IMR-90 (cell line): ENCODE measurements around the gene SLC6A2. TPM values are rescaled to one million over a fixed set of nuclear protein-coding genes. Genes with fewer than 3 reads are reported as not detected.

Experiments
- ATAC-seq: fragments of 200-7000 bp; cut with Tn5 transposase; 2 replicates; pipeline ENCODE4 v1.9.1; 2020; ENCODE audit warnings: low read depth, mild to moderate bottlenecking, moderate library complexity
- BruUV-seq: library from RNA; stranded (reverse); fragments of 400-500 nt; replicated peaks from 2 replicates; lab custom pipeline; 2021; lab: Mats Ljungman, UMichigan
- CTCF ChIA-PET: fragments of 300-600 bp; formaldehyde crosslinking; extraction: SDS; loops from one replicate; lab custom pipeline; 2021; ENCODE audit warnings: antibody characterized with exemption; lab: Yijun Ruan, JAX
- POLR2A ChIA-PET: fragments of 300-600 bp; sonication (Branson Sonifier 250); formaldehyde crosslinking; loops from one replicate; lab custom pipeline; 2022; ENCODE audit warnings: antibody characterized with exemption; ENCODE audit not compliant: unreplicated experiment; lab: Charles Lee
- DNase-seq: peaks from one replicate; pipeline ENCODE4 v3.0.0; 2013
- H2AFZ ChIP-seq: replicated peaks from 2 replicates; pipeline ENCODE3; 2013; ENCODE audit warnings: low read length, mild to moderate bottlenecking; ENCODE audit not compliant: poor library complexity
- H2AK5ac ChIP-seq: 2 replicates; pipeline ENCODE4 v1.6.1; 2013; ENCODE audit warnings: low read depth, low read length, inconsistent platforms
- H2AK9ac ChIP-seq: replicated peaks from 2 replicates; pipeline ENCODE3; 2013; ENCODE audit warnings: mild to moderate bottlenecking, low read depth, low read length, moderate library complexity; ENCODE audit not compliant: poor library complexity
- H2BK120ac ChIP-seq: 2 replicates; pipeline ENCODE4 v1.6.1; 2013; ENCODE audit warnings: low read depth, low read length, inconsistent platforms
- H2BK15ac ChIP-seq: 3 replicates; pipeline ENCODE4 v1.6.1; 2013; ENCODE audit warnings: low read depth, low read length, inconsistent platforms
- H2BK20ac ChIP-seq: 2 replicates; pipeline ENCODE4 v1.6.1; 2013; ENCODE audit warnings: low read depth, mild to moderate bottlenecking, inconsistent platforms, low read length, moderate library complexity
- H2BK5ac ChIP-seq: 2 replicates; pipeline ENCODE4 v1.6.1; 2013; ENCODE audit warnings: mild to moderate bottlenecking, low read depth, low read length, inconsistent platforms; ENCODE audit not compliant: poor library complexity, severe bottlenecking
- H3K14ac ChIP-seq: replicated peaks from 2 replicates; pipeline ENCODE4 v1.6.1; 2013; ENCODE audit warnings: low read depth, low read length, inconsistent platforms
- H3K18ac ChIP-seq: 2 replicates; pipeline ENCODE4 v1.6.1; 2013; ENCODE audit warnings: low read depth, low read length, control low read depth
- H3K23ac ChIP-seq: 2 replicates; pipeline ENCODE4 v1.6.1; 2013; ENCODE audit warnings: low read depth, low read length, inconsistent platforms
- H3K27ac ChIP-seq: 2 replicates; pipeline ENCODE4 v1.5.1; 2013; ENCODE audit warnings: mild to moderate bottlenecking, control low read depth, low read length; ENCODE audit not compliant: insufficient read depth
- H3K27me3 ChIP-seq: 2 replicates; pipeline ENCODE4 v1.6.1; 2013; ENCODE audit warnings: low read length; ENCODE audit not compliant: control insufficient read depth, insufficient read depth
- H3K36me3 ChIP-seq: 2 replicates; pipeline ENCODE4 v1.6.1; 2013; ENCODE audit warnings: low read length, mixed read lengths; ENCODE audit not compliant: control insufficient read depth, insufficient read depth
- H3K4ac ChIP-seq: 2 replicates; pipeline ENCODE4 v1.6.1; 2013; ENCODE audit warnings: low read depth, low read length, inconsistent platforms
- H3K4me1 ChIP-seq: 2 replicates; pipeline ENCODE4 v1.6.1; 2013; ENCODE audit warnings: low read length, mixed read lengths; ENCODE audit not compliant: control insufficient read depth, insufficient read depth
- H3K4me2 ChIP-seq: 2 replicates; pipeline ENCODE4 v1.6.1; 2013; ENCODE audit warnings: low read depth, mild to moderate bottlenecking, control low read depth, low read length, moderate library complexity
- H3K4me3 ChIP-seq: 2 replicates; pipeline ENCODE4 v1.5.1; 2013; ENCODE audit warnings: low read depth, mild to moderate bottlenecking, control low read depth, low read length, moderate library complexity; ENCODE audit not compliant: insufficient read depth
- H3K56ac ChIP-seq: 2 replicates; pipeline ENCODE4 v1.6.1; 2013; ENCODE audit warnings: low read length, inconsistent platforms; ENCODE audit not compliant: insufficient read depth; ENCODE audit errors: extremely low read depth
- H3K79me1 ChIP-seq, 2 experiments: 2 replicates each; pipeline ENCODE4 v1.6.1; 2013; ENCODE audit warnings: low read length in 2 of 2, inconsistent platforms in 1 of 2, low read depth in 1 of 2
- H3K9ac ChIP-seq: 2 replicates; pipeline ENCODE4 v1.6.1; 2013; ENCODE audit warnings: low read depth, low read length, control low read depth
- H3K9me1 ChIP-seq: 2 replicates; pipeline ENCODE4 v1.6.1; 2013; ENCODE audit warnings: low read length, inconsistent platforms; ENCODE audit not compliant: insufficient read depth
- H3K9me3 ChIP-seq: 2 replicates; pipeline ENCODE4 v1.6.1; 2013; ENCODE audit warnings: low read length; ENCODE audit not compliant: control insufficient read depth, insufficient read depth
- H4K20me1 ChIP-seq: 2 replicates; pipeline ENCODE4 v1.6.1; 2013; ENCODE audit warnings: low read length, inconsistent platforms; ENCODE audit not compliant: insufficient read depth
- H4K5ac ChIP-seq: 2 replicates; pipeline ENCODE4 v1.6.1; 2013; ENCODE audit warnings: mild to moderate bottlenecking, low read depth, low read length, control low read depth
- H4K8ac ChIP-seq, 2 experiments: 2 replicates each; pipeline ENCODE4 v1.6.1; 2013; ENCODE audit warnings: low read depth in 2 of 2, low read length in 2 of 2, control low read depth in 1 of 2, inconsistent platforms in 1 of 2
- H4K91ac ChIP-seq: 2 replicates; pipeline ENCODE4 v1.6.1; 2013; ENCODE audit warnings: low read depth, low read length, inconsistent platforms; ENCODE audit not compliant: insufficient read depth
- MAFK ChIP-seq: IDR thresholded peaks from 2 replicates; pipeline ENCODE4 v1.6.1; 2012; ENCODE audit warnings: low read depth, low read length, improper control_type of control experiment
- USF2 ChIP-seq: fragments of 150-350 bp; IDR thresholded peaks from 2 replicates; pipeline ENCODE4 v1.6.1; 2017; ENCODE audit warnings: mild to moderate bottlenecking, antibody characterized with exemption, low read length, low read depth
- WGBS, 2 experiments: methylation state at CpG; one replicate each; pipeline versions ENCODE4 v1.1.5 to v1.1.7; 2013; ENCODE audit warnings: missing lambda C conversion rate in 2 of 2; ENCODE audit not compliant: insufficient read length in 1 of 2; ENCODE audit errors: extremely low coverage in 2 of 2; 5-methylcytosine and 5-hydroxymethylcytosine counted together
- dilution Hi-C: fragments of 300-500 bp; cut with HindIII; formaldehyde crosslinking; loops from one replicate; pipeline ENCODE4 v1.14.3; 2018; ENCODE audit warnings: low sequenced_read_pairs; ENCODE audit not compliant: unreplicated experiment
- in situ Hi-C: fragments of 300-500 bp; cut with MboI; formaldehyde crosslinking; loops from 3 replicates; pipeline ENCODE4 v1.14.3; 2019; ENCODE audit warnings: low sequenced_read_pairs, inconsistent platforms, mixed read lengths
- intact Hi-C: fragments of 100-400 bp; cut with micrococcal nuclease; formaldehyde crosslinking; loops from 2 replicates; pipeline ENCODE4 v1.10.0; 2022
- polyA plus RNA-seq, 3 experiments: library from polyadenylated mRNA; depleted of rRNA; stranded (reverse); fragments of >200 nt; gene quantifications; 2 replicates each; pipeline ENCODE4 v1.2.3, GENCODE V29; 2012; ENCODE audit warnings: low replicate concordance in 1 of 3
- total RNA-seq: library from RNA; depleted of rRNA; stranded (reverse); fragments of >200 nt; gene quantifications from 2 replicates; pipeline ENCODE4 v1.2.3, GENCODE V29; 2012

Gene SLC6A2
- total and polyA plus RNA-seq, 2 of the 4 experiments (the other 2 are of a cell fraction), result not detected

- no peak for DNase-seq
Observed at GRCh38 chr16:55725055-55725777, 69.4 kb downstream of the SLC6A2 start.

More at GRCh38 chr16:55725055-55725777, 69.4 kb downstream of the SLC6A2 start:
- intact Hi-C loops, result no loop called here
- Histone ChIP-seq H2AK9ac (no peak overlapping the region), H3K4me1 (no peaks in the 10 kb centered on the region), H2AK5ac (no peak overlapping the region), H4K8ac (no peak overlapping the region), H4K5ac (no peak overlapping the region), H3K9me1 (no peaks in the 10 kb centered on the region), H3K4me3 (no peak overlapping the region), H3K79me1 (no peaks in the 10 kb centered on the region), H3K23ac (no peak overlapping the region), H2BK20ac (no peak overlapping the region), H3K27ac (no peak overlapping the region), H3K9ac (no peak overlapping the region), H2BK15ac (no peak overlapping the region), H2BK120ac (no peak overlapping the region), H3K9me3 (no peaks in the 10 kb centered on the region), H4K20me1 (no peaks in the 10 kb centered on the region), H3K18ac (no peak overlapping the region), H4K91ac (no peak overlapping the region), H3K4me2 (no peak overlapping the region), H2BK5ac (no peak overlapping the region), H3K36me3 (no peaks in the 10 kb centered on the region), H2AFZ (no peak overlapping the region), H3K27me3 (no peaks in the 10 kb centered on the region), H3K56ac (no peak overlapping the region), H3K14ac (no peak overlapping the region), H3K4ac (no peak overlapping the region)
- CTCF ChIA-PET, result no interaction called here
- ATAC-seq, result no peak
- dilution Hi-C loops, result no loop called here
- no TSS peak for BruUV-seq
- TF ChIP-seq USF2, result no peak
- peak; percentile 69 for TF ChIP-seq MAFK
- POLR2A ChIA-PET, result no interaction called here
- WGBS, 2 experiments, result 33% methylated on average over 1 of the region's 5 CpGs; no CpG with 5 or more reads in 1 of the 2 experiments
- in situ Hi-C loops, result no loop called here
